NCI-H1105 (cell line): ENCODE results near the gene AFF2.
A peak's percentile ranks its signal among the peaks of the same experiment; 100 is the strongest.

ENCODE experiments used
- DNase-seq: peaks from one replicate; lab custom pipeline; 2025; lab: John Stamatoyannopoulos, UW

AFF2 gene

DNA sequence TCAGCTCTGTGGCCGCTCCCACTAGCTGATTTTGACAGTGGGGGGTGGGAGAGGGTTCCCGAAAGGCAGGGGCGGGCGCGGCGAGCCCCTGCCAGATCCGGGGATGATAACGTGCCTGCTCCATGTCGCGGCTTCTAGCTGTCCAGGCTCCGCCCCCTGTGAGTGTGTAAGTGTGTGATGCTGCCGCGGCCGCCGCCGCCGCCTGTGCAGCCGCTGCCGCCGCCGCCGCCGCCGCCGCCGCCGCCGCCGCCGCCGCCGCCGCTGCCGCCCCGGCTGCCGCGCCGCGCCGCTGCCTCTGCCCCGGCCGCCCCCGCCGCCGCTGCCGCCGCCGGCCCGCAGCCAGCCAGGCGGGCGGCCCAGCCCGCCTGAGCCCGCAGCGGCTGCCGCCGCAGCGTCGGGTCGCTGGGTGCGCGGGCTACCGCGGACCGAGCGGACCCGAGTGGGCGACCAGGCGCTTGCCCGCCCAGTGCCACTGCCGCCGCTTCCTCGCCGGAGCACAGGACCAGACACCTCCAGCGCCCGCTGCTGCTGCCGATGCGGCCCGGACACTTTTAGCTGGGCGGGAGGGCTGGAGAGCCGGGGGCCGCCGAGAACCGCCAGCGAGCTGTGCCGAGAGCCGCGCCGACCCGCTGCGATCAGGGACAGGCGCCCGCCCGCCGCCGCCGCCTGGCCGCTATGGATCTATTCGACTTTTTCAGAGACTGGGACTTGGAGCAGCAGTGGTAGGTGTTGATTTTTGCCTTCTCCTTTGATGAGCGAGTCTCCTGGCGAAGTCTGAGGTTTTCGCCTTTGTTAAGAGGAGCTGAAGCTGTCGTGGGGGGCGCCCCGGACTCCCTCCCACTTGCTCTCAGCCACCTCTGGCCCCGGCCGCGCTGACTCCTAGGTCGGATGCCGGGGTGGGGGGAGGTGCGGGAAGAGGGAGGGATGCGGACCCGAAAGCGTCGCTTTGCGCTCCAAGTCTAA is at the start of gene AFF2:
Gene AFF2, plus strand, starts transcription at position 195 of the 963 bp plus-strand sequence. Its CDS starts 481 bp downstream, at position 676.
- peak; percentile 69 for DNase-seq

- DNase-seq, result no peak
Observed at GRCh38 chrX:148457279-148457678, 43.1 kb upstream of the AFF2 start.

- no peak for DNase-seq
Observed at GRCh38 chrX:148459343-148459742, 41.1 kb upstream of the AFF2 start.

GRCh38 chrX:148466292-148466691 is 34.1 kb upstream of the AFF2 start:
- no peak for DNase-seq

GRCh38 chrX:148470324-148470723 is 30.1 kb upstream of the AFF2 start:
- no peak for DNase-seq

- no peak for DNase-seq
Observed at GRCh38 chrX:148474030-148474429, 26.4 kb upstream of the AFF2 start.

DNA sequence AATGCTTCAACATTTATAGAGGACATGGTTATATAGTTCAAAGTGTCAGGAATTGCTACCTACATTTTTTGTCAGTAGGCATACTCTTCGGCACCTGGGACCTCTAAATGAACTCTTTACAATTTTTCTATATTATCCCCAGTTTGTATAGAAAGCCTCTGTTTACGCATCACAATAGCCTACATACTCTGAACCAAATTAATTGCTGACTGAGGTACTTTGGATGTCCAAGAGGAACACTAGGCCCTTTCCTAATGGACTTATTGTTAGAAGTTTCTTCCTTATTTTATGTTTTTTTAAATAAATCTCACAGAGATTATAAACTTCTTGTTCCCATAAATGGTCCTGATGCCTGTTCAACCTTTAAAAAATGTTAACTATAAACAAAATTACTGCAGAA is 8.4 kb upstream of the AFF2 start:
- no peak for DNase-seq

- DNase-seq, result no peak
Observed at GRCh38 chrX:148495176-148495575, 5.2 kb upstream of the AFF2 start.

- DNase-seq, result no peak
Observed at GRCh38 chrX:148498067-148498466, 2.4 kb upstream of the AFF2 start.

- no peak for DNase-seq
Observed at GRCh38 chrX:148499638-148500422, 587 bp upstream of the AFF2 start.

- DNase-seq, result peak; percentile 62
Observed at GRCh38 chrX:148501386-148502066, 1.1 kb downstream of the AFF2 start.

- no peak for DNase-seq
Observed at GRCh38 chrX:148504506-148504905, 4.1 kb downstream of the AFF2 start.

DNA sequence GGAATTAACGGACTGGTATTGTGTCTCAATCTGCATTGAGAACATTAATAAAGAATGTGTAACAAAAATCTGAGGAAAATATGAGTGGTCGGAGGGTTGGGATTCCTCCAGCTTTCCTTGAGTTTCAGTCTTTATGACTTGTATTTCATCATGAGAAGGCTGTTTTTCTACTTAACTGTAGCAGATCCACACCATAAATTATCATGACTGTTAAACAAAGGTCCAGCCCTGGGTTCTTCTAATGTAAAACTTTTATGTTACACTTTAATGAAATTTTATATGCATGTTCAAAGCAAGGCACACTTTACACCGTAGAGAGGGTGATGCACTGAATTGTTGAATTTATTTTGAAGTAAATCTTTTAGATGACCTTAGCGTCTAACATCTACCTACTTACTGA is 7.0 kb downstream of the AFF2 start:
- no peak for DNase-seq

- DNase-seq, result no peak
Observed at GRCh38 chrX:148512453-148512852, 12.0 kb downstream of the AFF2 start.

- no peak for DNase-seq
Observed at GRCh38 chrX:148513661-148514060, 13.2 kb downstream of the AFF2 start.

DNA sequence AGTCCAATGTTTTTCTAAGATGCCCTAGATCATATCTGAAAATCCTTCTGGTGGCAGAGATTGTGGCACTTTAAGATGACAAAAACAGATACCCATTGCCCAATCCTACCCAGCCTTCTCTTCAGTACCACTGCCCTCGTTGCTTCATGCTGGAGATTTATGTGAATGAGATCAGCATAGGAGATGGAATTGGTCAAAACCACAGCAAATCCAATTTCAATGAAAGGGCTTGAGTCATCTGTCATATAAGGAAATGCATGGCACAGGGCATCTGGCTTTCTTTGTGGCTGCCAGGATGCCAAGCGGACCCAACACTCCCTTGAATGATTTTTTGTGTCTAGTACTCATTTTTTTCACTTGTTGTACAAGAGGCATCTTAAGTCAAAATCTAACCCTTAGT is 16.8 kb downstream of the AFF2 start:
- no peak for DNase-seq

GRCh38 chrX:148522006-148522405 is 21.6 kb downstream of the AFF2 start:
- no peak for DNase-seq

DNA sequence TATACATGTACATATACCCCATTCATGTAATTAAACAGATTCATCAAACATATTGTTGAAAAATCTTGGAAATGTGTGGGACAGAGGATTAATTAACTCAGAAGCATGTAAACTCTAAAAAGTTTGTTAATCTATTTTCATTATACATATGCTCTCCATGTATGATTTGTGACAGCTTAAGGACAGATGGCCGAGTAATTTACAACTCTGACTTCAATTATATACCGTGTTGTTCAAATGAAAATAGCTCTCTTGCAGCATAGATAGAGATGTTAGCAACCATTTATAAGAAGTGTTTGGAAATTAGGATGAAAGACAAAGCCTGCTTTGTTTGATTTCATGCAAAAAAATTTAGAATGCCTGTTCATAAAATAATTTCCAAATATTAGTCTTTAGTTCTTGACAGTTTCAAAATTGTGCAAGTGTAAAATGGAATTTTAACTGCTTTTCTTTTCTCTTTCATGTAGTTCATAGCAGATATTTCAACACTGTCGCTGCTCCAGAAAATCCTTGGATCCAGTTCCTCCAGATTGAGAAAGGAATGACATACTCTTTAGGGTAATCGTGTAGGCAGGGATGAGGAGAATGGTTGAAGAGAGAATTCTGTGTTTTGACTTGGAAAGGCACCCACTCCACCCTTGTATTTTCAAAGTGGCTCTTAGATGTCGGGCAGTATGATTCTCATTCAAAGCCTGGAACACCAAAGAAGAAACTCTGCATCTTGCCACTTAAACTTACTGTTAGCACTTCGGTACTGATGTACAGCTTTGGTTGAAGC is 23.1 kb downstream of the AFF2 start:
- DNase-seq, result no peak

GRCh38 chrX:148530464-148531077 is 30.2 kb downstream of the AFF2 start:
- DNase-seq, result peak; percentile 17

GRCh38 chrX:148534291-148534690 is 33.9 kb downstream of the AFF2 start:
- no peak for DNase-seq

- DNase-seq, result no peak
Observed at GRCh38 chrX:148535639-148536038, 35.2 kb downstream of the AFF2 start.
